ENCODE measurements around the gene DISC1.
"Not testable (repeated sequence)": the region's sequence is repeated elsewhere in the genome, so short reads cannot be mapped to it uniquely, and the experiment has no call there.

The DISC1 gene

GRCh38 chr1:231610388-231610787 lies 16.2 kb upstream of the DISC1 start:
- no peak for DNase-seq

GRCh38 chr1:231611111-231611510 lies 15.5 kb upstream of the DISC1 start:
- DNase-seq = no peak

GRCh38 chr1:231611851-231612250 lies 14.7 kb upstream of the DISC1 start:
- no peak for DNase-seq

GRCh38 chr1:231612393-231613089 lies 14.0 kb upstream of the DISC1 start:
- no peak for DNase-seq

GRCh38 chr1:231613419-231614349 lies 12.9 kb upstream of the DISC1 start:
- no peak for DNase-seq

- DNase-seq = no peak
Measured at GRCh38 chr1:231616667-231617066, 9.9 kb upstream of the DISC1 start.

GRCh38 chr1:231618609-231619256 lies 7.9 kb upstream of the DISC1 start:
- DNase-seq = no peak

GRCh38 chr1:231619257-231619634 lies 7.3 kb upstream of the DISC1 start:
- DNase-seq = no peak

- DNase-seq = not testable (repeated sequence)
Measured at GRCh38 chr1:231625042-231625441, 1.5 kb upstream of the DISC1 start.

- no peak for DNase-seq
Measured at GRCh38 chr1:231625975-231626534, 535 bp upstream of the DISC1 start.

- DNase-seq = no peak
Measured at GRCh38 chr1:231626951-231627614, 493 bp downstream of the DISC1 start.

GRCh38 chr1:231628207-231628876 lies 1.8 kb downstream of the DISC1 start:
- DNase-seq = no peak

- DNase-seq = no peak
Measured at GRCh38 chr1:231629132-231629531, 2.5 kb downstream of the DISC1 start.

GRCh38 chr1:231630558-231631205 lies 4.1 kb downstream of the DISC1 start:
- DNase-seq = no peak

- no peak for DNase-seq
Measured at GRCh38 chr1:231631717-231632116, 5.1 kb downstream of the DISC1 start.

GRCh38 chr1:231632119-231632518 lies 5.5 kb downstream of the DISC1 start:
- no peak for DNase-seq

- no peak for DNase-seq
Measured at GRCh38 chr1:231634323-231635013, 7.9 kb downstream of the DISC1 start.

- no peak for DNase-seq
Measured at GRCh38 chr1:231636157-231636556, 9.6 kb downstream of the DISC1 start.

- DNase-seq = not testable (repeated sequence)
Measured at GRCh38 chr1:231636922-231637321, 10.3 kb downstream of the DISC1 start.

GRCh38 chr1:231638647-231639046 lies 12.1 kb downstream of the DISC1 start:
- DNase-seq = no peak

GRCh38 chr1:231639819-231640218 lies 13.2 kb downstream of the DISC1 start:
- no peak for DNase-seq

Data from NCI-H1417 treated with DMSO at 0.1 percent for 48 hours (cell line).